Pons (tissue), 1 donor: ENCODE data around the gene ETV7.
"Not testable (repeated sequence)": the region's sequence is repeated elsewhere in the genome, so short reads cannot be mapped to it uniquely, and the experiment has no call there.

Experiments
- DNase-seq: peaks from one replicate; pipeline ENCODE4 v3.0.0-alpha.2; 2016; ENCODE audit warnings: low spot score

ETV7 gene

DNA sequence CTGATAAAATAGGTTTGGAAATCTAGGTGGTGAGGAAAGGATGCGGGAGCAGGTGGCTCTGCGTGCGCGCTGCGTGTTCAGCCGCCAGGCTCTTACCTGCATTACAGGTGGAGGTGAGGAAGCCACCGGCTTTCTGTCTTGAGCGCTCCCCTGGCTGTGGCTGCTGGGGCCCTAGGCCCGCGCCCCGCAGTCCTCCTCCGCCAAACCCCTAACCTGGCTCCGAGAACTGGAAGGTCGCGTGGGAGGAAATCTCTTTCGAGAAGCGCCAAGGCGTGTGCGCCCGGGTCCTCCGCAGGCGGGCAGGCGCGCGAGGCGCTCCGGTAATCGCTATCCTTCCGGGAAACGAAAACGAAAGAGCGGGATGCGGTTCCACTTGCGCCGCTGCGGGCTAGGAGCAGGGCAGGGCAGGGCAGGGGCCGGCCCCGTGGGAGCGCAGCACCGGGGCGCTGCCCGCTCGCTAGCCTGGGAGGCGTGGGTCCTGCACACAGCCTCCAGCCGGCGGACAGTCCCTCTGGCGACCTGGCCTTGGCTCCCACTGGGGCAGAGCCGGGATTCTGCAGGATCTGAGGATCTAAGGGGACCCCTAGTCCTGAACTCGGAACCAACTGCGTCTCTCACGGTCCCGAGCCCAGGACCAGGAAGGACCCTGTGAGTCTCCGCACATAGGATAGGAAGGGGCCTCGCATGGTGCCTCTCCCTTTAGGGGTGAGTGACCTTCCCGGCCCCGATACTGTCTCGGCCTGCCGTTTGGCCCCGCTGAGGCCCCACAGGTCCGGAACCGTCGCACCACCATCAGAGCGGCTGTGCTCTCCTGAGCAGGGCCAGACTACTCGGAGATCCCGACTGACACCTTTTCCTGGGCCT is at the start of gene ETV7:
TSS of gene ETV7 (minus strand) at position 230 of the 864 bp plus-strand sequence. CDS start at position 102, 128 bp downstream.
- DNase-seq: no peak

DNA sequence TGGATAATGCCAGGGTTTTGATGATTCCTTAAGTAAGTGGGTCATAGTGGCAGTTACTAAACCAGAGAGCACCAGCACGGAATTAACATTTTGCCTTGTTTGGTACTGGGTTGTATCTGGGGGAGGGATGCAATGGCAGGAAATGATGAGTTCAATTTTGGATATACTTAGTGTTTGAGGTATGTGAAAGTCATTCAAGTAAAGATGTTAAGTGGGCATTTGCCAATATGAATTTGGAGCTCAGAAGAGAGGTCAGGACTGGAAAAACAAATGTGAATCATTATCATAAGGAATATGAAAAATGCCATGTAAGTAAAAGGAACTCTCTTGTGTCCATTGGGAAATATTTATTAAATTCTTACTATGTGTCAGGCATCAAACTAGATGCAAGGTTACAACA is 49.0 kb upstream of the ETV7 start:
- no peak for DNase-seq

DNA sequence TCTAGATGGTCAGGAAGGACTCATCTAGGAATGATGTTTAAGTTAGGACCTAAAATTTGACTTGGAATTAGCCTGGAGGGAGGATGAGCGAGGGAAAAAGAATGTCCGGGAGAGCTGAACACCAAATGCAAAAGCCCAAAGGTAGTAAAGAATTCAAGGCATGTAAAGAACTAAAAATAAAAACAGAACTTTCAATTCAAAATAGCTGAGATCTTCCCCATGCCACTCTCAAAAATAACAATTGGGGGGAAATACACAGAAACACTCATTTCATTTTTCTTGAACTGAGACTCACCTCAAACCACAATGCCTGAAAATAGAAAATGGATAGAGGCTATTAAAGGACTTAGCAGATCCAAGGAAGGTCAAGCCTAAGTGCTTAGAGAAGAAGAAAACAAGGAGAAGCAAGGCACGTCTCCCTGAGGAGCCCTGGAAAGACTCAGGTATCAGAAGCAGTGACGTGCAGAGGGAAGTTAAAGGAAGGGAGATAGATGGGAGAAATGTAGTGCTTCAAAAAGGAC is 44.7 kb upstream of the ETV7 start:
- DNase-seq: no peak

GRCh38 chr6:36431197-36431596 is 43.7 kb upstream of the ETV7 start:
- DNase-seq: no peak

- no peak for DNase-seq
Observed at GRCh38 chr6:36430351-36430750, 42.9 kb upstream of the ETV7 start.

- no peak for DNase-seq
Observed at GRCh38 chr6:36428911-36429310, 41.4 kb upstream of the ETV7 start.

GRCh38 chr6:36426622-36427021 is 39.2 kb upstream of the ETV7 start:
- no peak for DNase-seq

DNA sequence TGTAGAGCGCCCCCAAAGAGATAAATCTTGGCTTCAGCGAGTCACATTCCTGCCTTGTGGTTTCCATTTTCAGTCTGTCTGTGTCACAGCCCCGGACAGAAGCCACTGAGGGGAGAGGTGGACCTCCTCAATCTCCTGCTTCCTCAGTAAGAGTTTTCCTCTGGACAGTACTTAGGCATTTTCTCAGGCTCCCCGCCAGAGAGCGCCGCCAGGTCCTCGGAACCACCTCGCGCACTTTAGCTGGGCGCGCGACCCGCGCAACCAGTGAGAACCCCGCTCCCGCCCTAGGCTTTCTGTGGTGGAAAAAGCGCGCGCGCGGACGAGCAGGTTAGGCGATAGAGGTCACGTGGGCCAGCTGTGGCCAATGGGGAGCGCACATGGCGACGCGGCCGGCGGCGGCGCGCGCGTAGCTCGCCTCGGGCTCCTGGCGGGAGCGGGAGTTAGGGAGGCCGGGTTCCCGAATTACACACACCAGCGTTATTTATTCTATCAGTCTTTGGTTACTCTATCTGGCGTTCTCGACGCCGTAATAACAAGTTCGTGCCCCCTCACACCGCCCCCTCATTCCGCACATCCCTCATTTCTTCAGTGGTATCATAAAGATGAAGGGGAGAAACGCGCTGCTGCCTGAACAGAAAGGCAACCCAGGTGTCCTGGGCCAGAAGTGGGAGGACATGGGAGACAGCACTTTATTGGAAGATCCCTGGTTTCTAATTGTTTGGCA is 35.8 kb upstream of the ETV7 start:
- peak; percentile 97 for DNase-seq

- no peak for DNase-seq
Observed at GRCh38 chr6:36422714-36423100, 35.2 kb upstream of the ETV7 start.

- no peak for DNase-seq
Observed at GRCh38 chr6:36419310-36419709, 31.8 kb upstream of the ETV7 start.

GRCh38 chr6:36418558-36418957 is 31.1 kb upstream of the ETV7 start:
- DNase-seq: no peak

DNA sequence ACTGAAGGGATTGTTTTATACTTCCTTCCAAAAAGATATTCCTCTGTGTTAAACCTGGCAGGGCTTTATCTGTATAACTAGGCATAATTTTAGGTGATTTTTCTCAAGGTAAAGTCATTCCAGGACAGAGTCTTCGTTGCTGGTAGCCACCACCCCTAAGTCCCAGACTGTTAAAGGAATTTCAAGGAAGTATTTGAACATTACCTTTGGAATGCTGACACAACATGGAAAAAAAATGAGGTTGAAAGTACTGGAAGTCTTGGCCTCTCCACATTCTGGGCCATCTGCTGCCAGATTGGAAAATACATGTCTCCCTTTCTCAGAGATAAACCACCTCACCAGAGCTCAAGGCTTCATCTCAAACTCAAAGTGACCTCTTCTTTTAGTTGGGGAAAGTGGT is 27.0 kb upstream of the ETV7 start:
- DNase-seq: no peak

DNA sequence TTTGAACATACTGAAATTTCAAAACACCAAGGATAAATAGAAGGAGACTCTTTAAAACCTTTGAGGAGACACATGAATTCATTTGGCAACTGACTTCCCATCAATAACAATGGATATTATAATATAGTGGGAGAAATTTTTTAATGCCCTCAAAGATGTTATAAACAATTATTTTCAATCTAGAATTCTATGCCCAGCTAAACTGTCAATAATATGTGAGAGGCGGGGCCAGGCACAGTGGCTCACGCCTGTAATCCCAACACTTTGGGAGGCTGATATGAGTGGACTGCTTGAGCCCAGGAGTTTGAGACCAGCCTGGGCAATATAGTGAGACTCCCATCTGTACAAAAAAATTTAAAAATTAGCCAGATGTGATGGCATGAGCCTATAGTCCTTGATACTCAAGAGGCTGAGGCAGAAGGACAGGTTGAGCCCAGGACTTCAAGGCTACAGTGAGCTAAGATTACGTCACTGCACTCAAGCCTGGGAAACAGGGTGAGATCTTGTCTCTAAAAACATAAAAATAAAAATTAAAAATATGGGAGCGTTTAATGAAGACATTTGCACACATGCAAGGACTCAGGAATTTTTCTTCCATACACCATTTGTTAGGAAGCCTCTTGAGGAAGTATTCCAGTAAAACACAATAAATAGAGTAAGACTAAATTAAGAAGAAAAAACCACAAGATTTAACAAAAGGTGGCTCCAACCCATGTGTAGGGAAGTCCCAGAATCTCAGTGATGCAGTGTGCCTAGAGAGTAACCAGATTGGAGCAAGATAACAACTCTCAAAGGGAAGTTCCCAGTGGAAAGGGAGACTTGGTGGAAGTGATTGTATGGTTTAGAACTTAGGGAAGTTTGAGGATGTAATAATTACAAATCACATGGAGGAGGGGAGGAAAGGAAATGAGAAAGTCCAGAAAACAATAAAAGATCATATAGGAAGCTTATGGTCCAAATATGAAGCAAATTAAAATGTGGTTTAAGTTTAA is 26.3 kb upstream of the ETV7 start:
- DNase-seq: no peak

- not testable (repeated sequence) for DNase-seq
Observed at GRCh38 chr6:36409718-36410117, 22.2 kb upstream of the ETV7 start.

GRCh38 chr6:36404164-36404563 is 16.7 kb upstream of the ETV7 start:
- DNase-seq: no peak

DNA sequence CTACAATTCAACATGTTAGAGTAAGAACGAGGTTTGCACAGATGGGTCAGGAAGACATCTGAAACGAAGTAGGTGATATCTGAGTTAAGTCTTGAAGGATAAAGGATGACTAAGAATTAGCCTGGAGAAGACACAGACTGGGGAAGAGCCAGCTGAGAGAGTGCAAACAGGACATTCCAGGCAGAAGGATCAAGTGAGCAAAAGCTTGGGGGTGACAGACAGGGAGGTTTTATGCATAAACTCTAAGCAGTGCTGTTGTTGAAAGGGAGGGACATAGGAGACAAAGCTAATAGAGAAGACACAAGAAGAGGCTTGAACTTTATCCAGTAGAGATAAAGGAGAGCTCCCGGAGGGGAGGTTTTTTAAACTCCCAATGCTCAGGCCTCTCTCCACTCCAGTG is 15.0 kb upstream of the ETV7 start:
- no peak for DNase-seq

GRCh38 chr6:36399970-36400369 is 12.5 kb upstream of the ETV7 start:
- no peak for DNase-seq

GRCh38 chr6:36392621-36393020 is 5.2 kb upstream of the ETV7 start:
- no peak for DNase-seq

DNA sequence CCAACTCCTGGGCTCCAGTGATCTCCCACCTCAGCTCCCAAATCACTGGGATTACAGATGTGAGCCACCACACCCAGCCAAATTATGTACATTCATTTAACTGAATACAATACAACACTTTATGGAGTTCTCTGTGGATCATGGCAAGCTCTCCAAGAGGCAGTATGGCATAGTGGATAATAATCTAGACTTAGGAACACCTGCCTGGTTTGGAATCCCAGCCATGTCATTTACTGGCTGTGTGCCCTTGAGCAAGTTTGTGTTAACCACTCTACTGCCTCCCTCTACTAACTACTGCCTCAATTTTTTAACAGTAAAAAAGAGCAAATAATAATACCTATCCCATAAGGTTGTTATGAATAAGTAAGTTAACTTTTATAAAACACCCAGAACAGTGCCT is 1.9 kb upstream of the ETV7 start:
- no peak for DNase-seq

DNA sequence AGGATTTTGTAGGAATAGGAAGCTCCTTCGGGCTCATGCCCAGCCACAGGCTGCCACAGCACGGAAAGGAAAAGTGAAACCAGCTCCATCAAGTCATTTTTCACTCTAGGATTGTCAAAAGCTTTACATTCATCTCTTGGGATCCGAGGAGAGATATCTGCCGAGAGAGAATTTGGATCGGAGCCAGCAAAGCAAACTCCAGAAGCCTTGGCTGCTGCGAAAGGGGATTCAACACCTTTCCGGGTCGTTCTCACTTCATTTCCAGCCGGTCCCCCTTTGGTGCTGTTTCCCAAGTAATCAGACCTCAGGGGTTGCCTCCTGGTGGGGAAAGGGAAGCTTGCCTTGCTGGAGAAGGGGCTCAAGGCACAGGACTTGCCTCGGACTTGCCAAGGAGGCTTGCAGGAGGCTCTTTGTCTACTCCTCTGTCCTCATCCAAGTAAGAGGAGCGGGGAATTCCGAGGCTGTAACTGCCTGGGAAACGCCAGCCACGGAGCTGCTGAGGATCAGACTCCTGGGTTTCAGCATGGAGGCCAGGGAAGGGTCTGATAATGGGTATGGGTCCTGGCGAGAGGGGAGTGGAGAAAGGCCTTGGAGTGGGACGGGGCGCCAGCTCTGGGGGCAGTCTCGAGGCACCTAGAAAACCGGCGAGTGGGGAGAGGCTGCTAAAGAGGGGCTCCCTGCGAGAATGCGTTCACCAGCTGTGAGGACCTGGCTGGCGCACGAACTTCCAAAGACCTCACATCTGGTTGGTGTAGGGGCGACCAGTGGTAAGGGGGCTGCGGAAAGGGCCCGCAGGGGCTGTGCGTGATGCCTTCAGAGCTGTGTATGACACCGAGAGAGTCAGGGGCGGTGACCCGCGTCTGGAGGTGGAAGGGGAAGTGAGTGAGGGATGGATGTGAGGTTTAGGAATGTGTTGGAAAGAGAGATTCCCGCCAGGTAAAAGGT is 702 bp downstream of the ETV7 start:
- DNase-seq: peak; percentile 10

GRCh38 chr6:36384095-36384494 is 3.4 kb downstream of the ETV7 start:
- no peak for DNase-seq
